Occipital lobe (tissue), 2 donors: ENCODE results near the gene SCAMP3. TPM values are rescaled to one million over a fixed set of nuclear protein-coding genes. Genes with fewer than 3 reads are reported as not detected.
"Not testable (repeated sequence)": the region's sequence is repeated elsewhere in the genome, so short reads cannot be mapped to it uniquely, and the experiment has no call there.

Experiments used
- DNase-seq: peaks from one replicate; lab custom pipeline; 2025; lab: John Stamatoyannopoulos, UW
- total RNA-seq: library from RNA; depleted of rRNA; stranded (reverse); fragments of >200 nt; gene quantifications from one replicate; pipeline ENCODE4 v1.2.3, GENCODE V29; 2014

The SCAMP3 gene
- total RNA-seq, 1 donor from 2014 or later, result 19.5 TPM

- DNase-seq, result not testable (repeated sequence)
Measured at GRCh38 chr1:155232001-155232978, 29.9 kb downstream of the SCAMP3 start.

GRCh38 chr1:155231302-155231701 is 30.9 kb downstream of the SCAMP3 start:
- not testable (repeated sequence) for DNase-seq

GRCh38 chr1:155228096-155228427 is 34.1 kb downstream of the SCAMP3 start:
- DNase-seq, result no peak

GRCh38 chr1:155227261-155228095 is 34.7 kb downstream of the SCAMP3 start:
- DNase-seq, result peak; percentile 98

- peak; percentile 37 for DNase-seq
Measured at GRCh38 chr1:155226910-155227260, 35.3 kb downstream of the SCAMP3 start.

GRCh38 chr1:155226188-155226909 is 35.8 kb downstream of the SCAMP3 start:
- peak; percentile 34 for DNase-seq

- DNase-seq, result not testable (repeated sequence)
Measured at GRCh38 chr1:155225404-155225759, 36.8 kb downstream of the SCAMP3 start.

GRCh38 chr1:155223047-155223446 is 39.1 kb downstream of the SCAMP3 start:
- DNase-seq, result no peak

- DNase-seq, result not testable (repeated sequence)
Measured at GRCh38 chr1:155220211-155220965, 41.8 kb downstream of the SCAMP3 start.

- DNase-seq, result peak; percentile 23
Measured at GRCh38 chr1:155219592-155220031, 42.5 kb downstream of the SCAMP3 start.

- peak; percentile 73 for DNase-seq
Measured at GRCh38 chr1:155218854-155219591, 43.1 kb downstream of the SCAMP3 start.

- not testable (repeated sequence) for DNase-seq
Measured at GRCh38 chr1:155214702-155215101, 47.5 kb downstream of the SCAMP3 start.

- not testable (repeated sequence) for DNase-seq
Measured at GRCh38 chr1:155212051-155212440, 50.1 kb downstream of the SCAMP3 start.

- not testable (repeated sequence) for DNase-seq
Measured at GRCh38 chr1:155211381-155212050, 50.6 kb downstream of the SCAMP3 start.

- DNase-seq, result no peak
Measured at GRCh38 chr1:155210314-155211104, 51.7 kb downstream of the SCAMP3 start.

GRCh38 chr1:155209312-155209721 is 52.8 kb downstream of the SCAMP3 start:
- no peak for DNase-seq

GRCh38 chr1:155208541-155209311 is 53.4 kb downstream of the SCAMP3 start, which contains the start of gene MTX1:
MTX1 (plus strand) TSS chr1:155208695; CDS start chr1:155208805, 110 bp downstream.
- peak; percentile 79 for DNase-seq
